NB4 (cell line): Measurements from ENCODE around the gene LGI4.

Experiments
- DNase-seq: peaks from one replicate; pipeline ENCODE4 v3.0.0; 2010; ENCODE audit warnings: low read depth
- H3K4me3 ChIP-seq: one replicate; pipeline ENCODE4 v1.5.1; 2011; ENCODE audit warnings: mild to moderate bottlenecking, low read depth, low read length, moderate library complexity
- MYC ChIP-seq: IDR thresholded peaks from 2 replicates; pipeline ENCODE4 v1.6.1; 2011; ENCODE audit warnings: low read depth, low read length
- POLR2A ChIP-seq: IDR thresholded peaks from 2 replicates; pipeline ENCODE4 v1.6.1; 2011; ENCODE audit warnings: mild to moderate bottlenecking; ENCODE audit not compliant: insufficient read length; ENCODE audit errors: extremely low read depth
- TF ChIP-seq, protein P1 (sequence below): IDR thresholded peaks from one replicate; pipeline ENCODE4 v1.5.1; 2012; ENCODE audit warnings: low read depth, low read length
- TF ChIP-seq, protein P2 (sequence below): IDR thresholded peaks from 2 replicates; pipeline ENCODE4 v1.6.1; 2011; ENCODE audit warnings: low read depth, low read length

LGI4 gene

DNA sequence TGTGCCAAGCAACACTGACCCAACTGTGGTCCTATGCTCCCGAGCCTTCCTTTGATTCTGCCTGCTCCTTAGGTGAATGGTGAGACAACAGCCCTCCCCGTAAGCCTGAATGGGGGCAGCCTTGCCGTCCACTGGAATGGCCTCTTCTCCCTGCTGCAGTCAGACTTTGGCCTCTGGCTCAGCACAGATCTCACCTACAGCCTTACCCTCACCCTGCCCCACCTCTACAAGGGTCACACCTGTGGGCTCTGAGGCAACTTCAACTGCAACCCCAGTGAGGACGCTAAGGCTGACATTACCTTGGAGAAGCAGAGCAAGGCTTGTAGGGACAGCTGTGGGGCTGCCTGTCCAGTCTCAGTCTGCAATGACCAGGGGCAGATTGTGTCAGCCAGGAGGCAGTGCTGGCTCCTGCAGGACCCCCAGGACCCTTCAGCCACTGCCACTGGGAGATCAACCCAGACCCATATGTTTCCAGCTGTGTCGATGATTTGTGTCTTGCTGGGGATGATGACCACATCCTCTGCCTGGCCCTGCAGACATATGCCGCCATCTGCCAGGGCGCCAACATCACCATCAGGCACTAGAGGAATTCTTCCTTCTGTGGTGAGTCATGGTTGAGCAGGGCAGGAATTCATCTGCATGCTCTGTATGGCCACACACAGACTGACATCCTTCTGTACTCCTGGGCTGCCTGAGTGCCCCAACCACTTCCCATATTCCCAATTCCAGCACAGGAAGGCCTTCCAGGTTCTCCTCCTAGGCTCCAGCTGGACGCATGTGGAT, 46.5 kb downstream of the LGI4 start:
- TF ChIP-seq, protein P1, sequence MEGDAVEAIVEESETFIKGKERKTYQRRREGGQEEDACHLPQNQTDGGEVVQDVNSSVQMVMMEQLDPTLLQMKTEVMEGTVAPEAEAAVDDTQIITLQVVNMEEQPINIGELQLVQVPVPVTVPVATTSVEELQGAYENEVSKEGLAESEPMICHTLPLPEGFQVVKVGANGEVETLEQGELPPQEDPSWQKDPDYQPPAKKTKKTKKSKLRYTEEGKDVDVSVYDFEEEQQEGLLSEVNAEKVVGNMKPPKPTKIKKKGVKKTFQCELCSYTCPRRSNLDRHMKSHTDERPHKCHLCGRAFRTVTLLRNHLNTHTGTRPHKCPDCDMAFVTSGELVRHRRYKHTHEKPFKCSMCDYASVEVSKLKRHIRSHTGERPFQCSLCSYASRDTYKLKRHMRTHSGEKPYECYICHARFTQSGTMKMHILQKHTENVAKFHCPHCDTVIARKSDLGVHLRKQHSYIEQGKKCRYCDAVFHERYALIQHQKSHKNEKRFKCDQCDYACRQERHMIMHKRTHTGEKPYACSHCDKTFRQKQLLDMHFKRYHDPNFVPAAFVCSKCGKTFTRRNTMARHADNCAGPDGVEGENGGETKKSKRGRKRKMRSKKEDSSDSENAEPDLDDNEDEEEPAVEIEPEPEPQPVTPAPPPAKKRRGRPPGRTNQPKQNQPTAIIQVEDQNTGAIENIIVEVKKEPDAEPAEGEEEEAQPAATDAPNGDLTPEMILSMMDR: no peak
- TF ChIP-seq POLR2A: no peak
- TF ChIP-seq, protein P2, sequence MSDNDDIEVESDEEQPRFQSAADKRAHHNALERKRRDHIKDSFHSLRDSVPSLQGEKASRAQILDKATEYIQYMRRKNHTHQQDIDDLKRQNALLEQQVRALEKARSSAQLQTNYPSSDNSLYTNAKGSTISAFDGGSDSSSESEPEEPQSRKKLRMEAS: no peak
- no peak for TF ChIP-seq MYC
- DNase-seq: peak; percentile 2

DNA sequence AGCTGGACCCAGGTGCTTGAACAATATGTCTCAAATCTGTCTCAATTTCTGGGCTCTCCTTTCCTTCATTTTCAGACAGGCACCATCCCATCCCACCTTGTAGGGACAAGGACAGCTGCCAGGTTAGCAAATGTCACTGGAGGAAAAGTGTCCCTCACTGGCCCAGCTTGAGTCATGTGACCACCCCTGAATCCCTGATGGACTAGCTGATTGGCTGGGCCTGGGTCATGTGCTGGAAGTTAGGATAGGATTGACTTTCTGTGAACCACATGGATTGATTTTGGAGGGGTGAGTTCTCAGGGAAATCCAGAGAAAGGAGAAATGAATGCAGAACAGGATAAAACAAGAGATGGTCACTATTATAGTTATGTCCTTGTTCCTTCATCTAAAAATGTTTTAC, 47.5 kb downstream of the LGI4 start:
- TF ChIP-seq, protein P2: no peak
- TF ChIP-seq, protein P1: no peak
- no peak for TF ChIP-seq MYC
- no peak for TF ChIP-seq POLR2A
- no peak overlapping the region for H3K4me3 ChIP-seq
- DNase-seq: no peak

More for the DNA sequence above, 46.5 kb downstream of the LGI4 start:
- no peak overlapping the region for H3K4me3 ChIP-seq

DNA sequence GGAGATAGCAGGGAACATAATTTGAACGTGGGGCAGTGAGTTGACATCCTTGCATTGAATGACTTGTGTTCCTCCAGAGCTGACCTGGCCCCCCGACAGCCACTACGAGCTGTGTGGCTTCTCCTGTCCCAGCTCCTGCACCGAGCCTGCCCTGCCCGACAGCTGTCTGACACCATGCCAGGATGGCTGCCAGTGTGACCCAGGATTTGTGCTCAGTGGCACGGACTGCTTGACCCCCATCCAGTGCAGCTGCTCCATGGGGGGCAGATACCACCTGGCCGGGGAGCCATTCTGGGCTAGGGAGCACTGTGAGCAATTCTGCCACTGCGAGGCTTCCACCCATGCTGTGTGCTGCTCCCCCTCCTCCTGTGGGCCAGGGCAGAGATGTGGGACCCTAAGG, 48.4 kb downstream of the LGI4 start:
- DNase-seq: no peak

DNA sequence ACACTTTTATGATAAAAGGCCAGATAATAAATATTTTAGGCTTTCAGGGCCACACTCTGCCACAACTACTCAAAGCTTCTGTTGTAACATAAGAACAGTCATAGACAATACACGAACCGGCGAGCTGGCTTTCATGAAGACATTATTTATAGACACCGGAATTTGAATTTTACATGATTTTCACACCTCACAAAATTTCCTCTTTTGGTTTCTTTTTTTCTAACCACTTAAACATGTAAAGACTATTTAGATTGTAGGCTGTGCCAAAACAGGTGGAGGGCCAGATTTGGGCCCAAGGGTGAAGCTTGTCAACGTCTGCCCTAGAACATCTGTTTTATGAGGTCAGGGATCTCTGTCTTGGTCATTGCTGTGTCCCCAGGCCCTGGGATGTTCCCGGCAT, 48.9 kb downstream of the LGI4 start:
- no peak overlapping the region for H3K4me3 ChIP-seq
- no peak for DNase-seq

More for the DNA sequence above, 48.4 kb downstream of the LGI4 start:
- TF ChIP-seq, protein P1: no peak
- no peak overlapping the region for H3K4me3 ChIP-seq

DNA sequence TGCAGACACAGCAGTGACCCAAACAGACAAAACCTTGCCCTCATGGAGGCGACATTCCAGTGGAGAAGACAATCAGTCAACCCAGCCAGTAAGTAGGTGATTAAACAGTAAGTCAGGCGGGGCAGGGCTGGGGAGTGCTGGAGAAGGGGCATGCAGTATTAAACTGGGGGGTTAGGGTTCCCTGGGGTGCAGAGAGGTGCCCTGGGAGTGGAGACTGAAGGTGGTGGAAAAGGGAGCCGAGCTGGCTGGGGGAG, 50.4 kb downstream of the LGI4 start:
- no peak for TF ChIP-seq POLR2A
- TF ChIP-seq, protein P1: no peak
- no peak for TF ChIP-seq MYC
- TF ChIP-seq, protein P2: no peak
- H3K4me3 ChIP-seq: no peak overlapping the region
- no peak for DNase-seq

More for the DNA sequence above, 48.9 kb downstream of the LGI4 start:
- TF ChIP-seq POLR2A: no peak
- TF ChIP-seq, protein P2: no peak
- TF ChIP-seq, protein P1: no peak
- no peak for TF ChIP-seq MYC
